ENCODE results near the gene GYS1. TPM values are rescaled to one million over a fixed set of nuclear protein-coding genes. Genes with fewer than 3 reads are reported as not detected.
A peak's percentile ranks its signal among the peaks of the same experiment; 100 is the strongest.
"Not testable (repeated sequence)": the region's sequence is repeated elsewhere in the genome, so short reads cannot be mapped to it uniquely, and the experiment has no call there.

GYS1 gene
- total RNA-seq, 6 donors from 2014 or later: 26.4 to 79.6 (median 35.6) TPM

DNA sequence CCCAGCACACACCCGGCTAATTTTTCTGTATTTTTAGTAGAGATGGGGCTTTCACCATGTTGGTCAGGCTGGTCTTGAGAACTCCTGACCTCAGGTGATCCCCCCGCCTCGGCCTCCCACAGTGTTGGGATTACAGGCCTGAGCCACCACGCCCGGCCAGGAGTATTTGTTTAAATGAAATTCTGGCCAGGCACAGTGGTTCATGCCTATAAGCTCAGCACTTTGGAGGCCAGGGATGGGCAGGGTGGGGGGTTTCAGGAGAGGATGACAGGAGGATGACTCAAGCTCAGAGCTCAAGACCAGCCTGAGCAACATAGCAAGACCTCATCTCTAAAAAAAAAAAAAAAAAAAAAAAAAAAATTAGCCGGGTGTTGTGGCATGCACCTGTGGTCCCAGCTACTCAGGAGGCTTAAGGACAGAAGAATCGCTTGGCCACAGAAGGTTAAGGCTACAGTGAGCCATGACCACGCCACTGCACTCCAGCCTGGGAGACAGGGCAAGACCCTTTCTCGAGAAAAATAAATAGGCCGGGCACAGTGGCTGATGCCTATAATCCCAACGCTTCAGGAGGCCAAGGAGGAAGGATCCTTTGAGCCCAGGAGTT lies 67.8 kb downstream of the GYS1 start:
- ATAC-seq (ENCODE audit: low FRiP score in 2 of 2): peak in 1 of 2 donors; percentile 38

GRCh38 chr19:48922548-48923490 lies 70.3 kb downstream of the GYS1 start:
- Histone ChIP-seq H3K27me3 (no peaks in the 10 kb centered on the region), H3K36me3 (peaks cover 7 to 58% (median 46%) of the 10 kb centered on the region in 4 donors), H3K27ac (no peak overlapping the region), H3K9me3 (no peaks in the 10 kb centered on the region), H3K4me1 (peaks cover 0 to 13% (median 10%) of the 10 kb centered on the region in 4 donors), H3K4me3 (no peak overlapping the region)
- 90 to 97% methylated on average over 15 to 17 of the region's 18 CpGs for WGBS, 2 donors
- TF ChIP-seq POLR2AphosphoS5 (IDR thresholded peaks at IDR 0.05) (no peak), POLR2A (IDR thresholded peaks at IDR 0.05) (no peak), EP300 (IDR thresholded peaks at IDR 0.05) (no peak)
- TF ChIP-seq, protein P1, sequence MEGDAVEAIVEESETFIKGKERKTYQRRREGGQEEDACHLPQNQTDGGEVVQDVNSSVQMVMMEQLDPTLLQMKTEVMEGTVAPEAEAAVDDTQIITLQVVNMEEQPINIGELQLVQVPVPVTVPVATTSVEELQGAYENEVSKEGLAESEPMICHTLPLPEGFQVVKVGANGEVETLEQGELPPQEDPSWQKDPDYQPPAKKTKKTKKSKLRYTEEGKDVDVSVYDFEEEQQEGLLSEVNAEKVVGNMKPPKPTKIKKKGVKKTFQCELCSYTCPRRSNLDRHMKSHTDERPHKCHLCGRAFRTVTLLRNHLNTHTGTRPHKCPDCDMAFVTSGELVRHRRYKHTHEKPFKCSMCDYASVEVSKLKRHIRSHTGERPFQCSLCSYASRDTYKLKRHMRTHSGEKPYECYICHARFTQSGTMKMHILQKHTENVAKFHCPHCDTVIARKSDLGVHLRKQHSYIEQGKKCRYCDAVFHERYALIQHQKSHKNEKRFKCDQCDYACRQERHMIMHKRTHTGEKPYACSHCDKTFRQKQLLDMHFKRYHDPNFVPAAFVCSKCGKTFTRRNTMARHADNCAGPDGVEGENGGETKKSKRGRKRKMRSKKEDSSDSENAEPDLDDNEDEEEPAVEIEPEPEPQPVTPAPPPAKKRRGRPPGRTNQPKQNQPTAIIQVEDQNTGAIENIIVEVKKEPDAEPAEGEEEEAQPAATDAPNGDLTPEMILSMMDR (IDR thresholded peaks at IDR 0.05): no peak
- no peak for DNase-seq
- ATAC-seq (ENCODE audit: low FRiP score in 2 of 2): no peak

More for the DNA sequence above, 67.8 kb downstream of the GYS1 start:
- H3K4me3 ChIP-seq: no peak overlapping the region
- H3K4me1 ChIP-seq: peaks cover 0 to 14% (median 11%) of the 10 kb centered on the region in 4 donors
- 71 to 79% methylated on average over 7 to 11 of the region's 11 CpGs for WGBS, 2 donors
- H3K9me3 ChIP-seq: no peaks in the 10 kb centered on the region
- TF ChIP-seq POLR2AphosphoS5 (IDR thresholded peaks at IDR 0.05) (no peak), POLR2A (IDR thresholded peaks at IDR 0.05) (no peak), EP300 (IDR thresholded peaks at IDR 0.05) (no peak)
- TF ChIP-seq, protein P1 (IDR thresholded peaks at IDR 0.05): no peak
- H3K27ac ChIP-seq: peak overlapping the region in 3 of 4 donors; percentile 53 to 73 (median 68)
- H3K27me3 ChIP-seq: no peaks in the 10 kb centered on the region
- peaks cover 7 to 33% (median 26%) of the 10 kb centered on the region in 4 donors for H3K36me3 ChIP-seq
- DNase-seq: peak in 1 of 2 donors; percentile 43

DNA sequence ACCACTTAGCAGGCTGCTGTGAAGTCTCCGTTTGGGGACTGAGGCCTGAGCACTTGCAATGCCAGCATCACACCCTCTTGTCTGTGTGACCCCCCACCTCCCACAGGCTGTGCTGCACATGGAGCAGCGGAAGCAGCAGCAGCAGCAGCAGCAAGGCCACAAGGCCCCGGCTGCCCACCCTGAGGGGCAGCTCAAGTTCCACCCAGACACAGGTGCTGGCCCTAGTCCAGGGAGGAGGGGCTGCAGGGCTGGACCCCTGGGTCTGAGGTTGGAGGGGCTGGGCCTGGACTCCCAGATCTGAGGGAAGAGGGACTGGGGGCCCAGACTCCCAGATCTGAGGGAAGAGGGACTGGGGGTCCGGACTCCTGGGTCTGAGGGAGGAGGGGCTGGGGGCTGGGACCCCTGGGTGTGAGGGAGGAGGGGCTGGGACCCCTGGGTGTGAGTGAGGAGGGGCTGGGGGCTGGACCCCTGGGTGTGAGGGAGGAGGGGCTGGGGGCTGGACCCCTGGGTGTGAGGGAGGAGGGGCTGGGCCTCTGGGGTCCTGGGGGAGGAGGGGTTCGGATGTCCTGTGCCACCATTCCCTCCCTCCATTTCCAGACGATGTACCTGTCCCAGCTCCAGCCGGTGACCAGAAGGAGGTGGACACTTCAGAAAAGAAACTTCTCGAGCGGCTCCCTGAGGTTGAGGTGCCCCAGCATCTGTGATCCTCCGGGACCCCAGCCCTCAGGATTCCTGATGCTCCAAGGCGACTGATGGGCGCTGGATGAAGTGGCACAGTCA lies 71.2 kb downstream of the GYS1 start:
- TF ChIP-seq POLR2A (IDR thresholded peaks at IDR 0.05): no peak
- TF ChIP-seq POLR2AphosphoS5 (IDR thresholded peaks at IDR 0.05): no peak
- TF ChIP-seq, protein P1 (IDR thresholded peaks at IDR 0.05): no peak
- Histone ChIP-seq H3K9me3 (no peaks in the 10 kb centered on the region), H3K27ac (no peak overlapping the region), H3K4me1 (peaks cover 0 to 9% (median 6%) of the 10 kb centered on the region in 4 donors), H3K4me3 (no peak overlapping the region), H3K27me3 (no peaks in the 10 kb centered on the region), H3K36me3 (peaks cover 7 to 63% (median 53%) of the 10 kb centered on the region in 4 donors)
- ATAC-seq (ENCODE audit: low FRiP score in 2 of 2) (no peak), DNase-seq (no peak)
- 91 to 96% methylated on average over 8 of the region's 12 CpGs for whole genome bisulfite sequencing, 2 donors

DNA sequence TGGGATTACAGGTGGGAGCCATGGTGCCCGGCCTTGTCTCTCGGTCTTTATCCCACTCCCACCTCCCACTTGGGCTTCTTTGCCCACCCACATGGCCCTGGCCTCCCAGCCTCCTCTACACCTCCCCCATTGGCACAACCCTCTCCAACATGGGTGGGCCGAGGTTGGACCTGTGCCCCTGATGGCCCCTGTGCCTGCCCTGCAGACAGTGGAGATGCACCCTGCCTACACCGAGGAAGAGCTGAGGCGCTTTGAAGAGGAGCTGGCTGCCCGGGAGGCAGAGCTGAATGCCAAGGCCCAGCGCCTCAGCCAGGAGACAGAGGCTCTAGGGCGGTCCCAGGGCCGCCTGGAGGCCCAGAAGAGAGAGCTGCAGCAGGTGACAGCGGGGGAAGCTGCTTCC lies 72.2 kb downstream of the GYS1 start:
- DNase-seq (no peak), ATAC-seq (ENCODE audit: low FRiP score in 2 of 2) (no peak)
- no peaks in the 10 kb centered on the region for H3K27me3 ChIP-seq
- TF ChIP-seq POLR2A (IDR thresholded peaks at IDR 0.05): no peak
- no peak for TF ChIP-seq EP300 (IDR thresholded peaks at IDR 0.05)
- TF ChIP-seq POLR2AphosphoS5 (IDR thresholded peaks at IDR 0.05): no peak
- TF ChIP-seq, protein P1 (IDR thresholded peaks at IDR 0.05): no peak
- no peak overlapping the region for H3K27ac ChIP-seq
- H3K36me3 ChIP-seq: peaks cover 7 to 72% (median 59%) of the 10 kb centered on the region in 4 donors
- 86 to 87% methylated on average over 10 of the region's 10 CpGs for WGBS, 2 donors
- H3K4me3 ChIP-seq: no peak overlapping the region
- no peaks in the 10 kb centered on the region for H3K9me3 ChIP-seq
- H3K4me1 ChIP-seq: peaks cover 0 to 7% (median 0%) of the 10 kb centered on the region in 4 donors

DNA sequence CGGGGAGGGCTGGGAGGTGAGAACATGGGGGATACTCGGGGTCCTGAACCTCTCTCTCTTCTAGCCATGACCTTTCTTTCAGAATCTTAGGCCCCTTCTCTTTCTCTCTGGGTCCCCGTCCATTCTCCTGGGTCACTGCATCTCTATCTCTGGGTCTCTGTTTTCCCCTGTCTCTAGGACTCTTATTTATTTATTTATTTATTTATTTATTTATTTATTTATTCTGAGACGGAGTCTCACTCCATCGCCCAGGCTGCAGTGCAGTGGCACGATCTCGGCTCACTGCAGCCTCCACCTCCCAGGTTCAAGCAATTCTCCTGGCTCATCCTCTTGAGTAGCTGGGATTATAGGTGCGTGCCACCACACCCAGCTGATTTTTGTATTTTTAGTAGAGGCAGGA lies 73.8 kb downstream of the GYS1 start:
- peaks cover 13 to 88% (median 68%) of the 10 kb centered on the region in 4 donors for H3K36me3 ChIP-seq
- not testable (repeated sequence) for H3K27me3 ChIP-seq; H3K4me3 ChIP-seq; ATAC-seq (ENCODE audit: low FRiP score in 2 of 2); H3K9me3 ChIP-seq; H3K27ac ChIP-seq; H3K4me1 ChIP-seq; DNase-seq
- 94 to 98% methylated on average over 7 to 8 of the region's 8 CpGs for WGBS, 2 donors

All from upper lobe of left lung (tissue), 6 donors.